GM19455 (cell line): ENCODE measurements around the gene RAB22A.

ENCODE experiments used
- ATAC-seq: cut with Tn5 transposase; IDR thresholded peaks from one replicate; pipeline ENCODE4 v1.9.1; 2021; ENCODE audit not compliant: unreplicated experiment

RAB22A gene

GRCh38 chr20:58309591-58310290, at the start of gene RAB22A:
RAB22A (plus strand) TSS chr20:58309715; CDS start chr20:58309977, 262 bp downstream.
- ATAC-seq: peak; percentile 78

GRCh38 chr20:58260006-58260405, 49.5 kb upstream of the RAB22A start:
- no peak for ATAC-seq

GRCh38 chr20:58261660-58262059, 47.9 kb upstream of the RAB22A start:
- ATAC-seq: no peak

GRCh38 chr20:58264271-58264670, 45.2 kb upstream of the RAB22A start:
- no peak for ATAC-seq

GRCh38 chr20:58267389-58268215, 41.9 kb upstream of the RAB22A start:
- no peak for ATAC-seq

GRCh38 chr20:58268421-58268821, 41.1 kb upstream of the RAB22A start:
- ATAC-seq: no peak

DNA sequence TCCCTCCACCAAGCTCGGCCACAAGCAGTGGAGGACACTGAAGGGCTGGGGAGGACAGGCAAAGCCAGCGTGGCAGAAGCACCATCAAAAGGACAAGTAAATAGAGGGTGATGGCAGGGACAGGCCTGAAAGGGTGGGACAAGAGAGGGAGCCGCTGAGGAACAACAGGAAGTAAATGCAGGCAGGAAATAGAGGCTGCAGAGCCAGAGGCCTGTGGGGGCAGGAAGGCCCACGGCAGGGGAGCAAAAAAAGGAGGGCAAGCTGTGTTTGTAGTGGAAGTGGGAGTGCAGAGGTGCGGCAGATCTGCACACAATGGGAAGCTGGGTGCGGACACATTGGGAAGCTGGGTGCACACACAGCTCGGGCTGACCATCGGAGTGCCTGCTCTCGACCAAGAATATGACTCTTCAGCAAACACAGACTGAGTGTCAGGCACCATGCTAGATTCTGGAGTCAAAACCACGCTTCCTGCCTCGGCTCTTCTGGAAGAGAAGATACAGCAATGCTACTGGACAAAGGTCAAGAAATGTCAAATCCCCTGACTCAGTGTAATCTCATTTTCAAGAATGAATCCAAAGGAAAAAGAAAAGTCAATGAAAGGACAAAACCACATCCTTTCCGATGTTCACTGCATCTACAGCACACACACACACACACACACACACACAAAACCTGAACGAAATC, 40.4 kb upstream of the RAB22A start:
- no peak for ATAC-seq

DNA sequence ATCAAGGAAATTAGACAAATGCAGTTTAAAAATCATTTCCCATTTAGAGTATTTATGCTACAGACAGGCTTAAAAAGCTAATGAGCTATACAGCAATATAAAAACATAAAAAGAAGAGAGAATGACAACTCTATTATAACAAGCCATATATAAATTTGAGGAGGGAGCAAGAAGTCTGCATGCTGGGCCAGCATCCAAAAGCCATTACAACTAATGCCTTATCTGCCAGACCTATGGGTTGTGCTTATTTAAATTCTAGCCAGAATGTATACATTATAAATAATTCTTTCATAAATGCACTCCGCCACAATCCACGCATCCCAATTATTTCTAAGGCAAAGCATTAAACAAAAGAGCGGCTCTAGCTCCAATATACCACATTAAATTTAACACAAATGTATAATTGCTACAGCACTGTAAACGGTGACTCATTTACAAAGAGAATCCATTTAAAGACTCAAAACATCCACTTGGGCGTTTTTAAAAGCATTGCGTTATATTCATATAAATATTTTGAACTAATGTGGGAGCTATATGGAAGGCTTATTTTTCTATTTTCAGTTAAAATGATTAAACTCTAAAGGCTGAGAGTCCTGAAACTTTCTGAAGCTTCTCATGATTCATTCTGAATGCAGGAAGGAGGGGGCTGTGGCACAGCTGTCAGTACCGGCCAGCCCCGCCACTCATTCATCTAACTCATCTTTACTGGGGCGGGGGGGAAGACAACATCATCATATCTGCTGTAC, 37.7 kb upstream of the RAB22A start:
- no peak for ATAC-seq

- no peak for ATAC-seq
These were observed 35.1 kb upstream of the RAB22A start for GRCh38 chr20:58274384-58274783.

DNA sequence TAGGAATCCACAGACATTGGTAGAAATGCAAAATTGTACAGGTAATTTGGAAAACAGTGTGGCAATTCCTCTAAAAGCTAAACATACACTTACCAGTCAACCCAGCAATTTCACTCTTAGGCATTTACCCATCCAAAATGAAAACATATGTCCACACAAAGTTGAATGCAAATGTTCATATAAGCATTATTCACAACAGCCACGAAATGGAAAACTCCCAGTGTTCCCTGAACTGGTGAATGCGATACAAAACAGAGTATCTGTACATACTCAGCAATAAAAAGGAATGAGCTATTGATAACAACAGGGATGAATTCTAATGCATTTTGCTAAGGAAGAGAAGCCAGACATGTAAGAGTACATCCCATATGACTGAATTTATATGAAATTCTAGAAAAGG, 32.4 kb upstream of the RAB22A start:
- no peak for ATAC-seq

DNA sequence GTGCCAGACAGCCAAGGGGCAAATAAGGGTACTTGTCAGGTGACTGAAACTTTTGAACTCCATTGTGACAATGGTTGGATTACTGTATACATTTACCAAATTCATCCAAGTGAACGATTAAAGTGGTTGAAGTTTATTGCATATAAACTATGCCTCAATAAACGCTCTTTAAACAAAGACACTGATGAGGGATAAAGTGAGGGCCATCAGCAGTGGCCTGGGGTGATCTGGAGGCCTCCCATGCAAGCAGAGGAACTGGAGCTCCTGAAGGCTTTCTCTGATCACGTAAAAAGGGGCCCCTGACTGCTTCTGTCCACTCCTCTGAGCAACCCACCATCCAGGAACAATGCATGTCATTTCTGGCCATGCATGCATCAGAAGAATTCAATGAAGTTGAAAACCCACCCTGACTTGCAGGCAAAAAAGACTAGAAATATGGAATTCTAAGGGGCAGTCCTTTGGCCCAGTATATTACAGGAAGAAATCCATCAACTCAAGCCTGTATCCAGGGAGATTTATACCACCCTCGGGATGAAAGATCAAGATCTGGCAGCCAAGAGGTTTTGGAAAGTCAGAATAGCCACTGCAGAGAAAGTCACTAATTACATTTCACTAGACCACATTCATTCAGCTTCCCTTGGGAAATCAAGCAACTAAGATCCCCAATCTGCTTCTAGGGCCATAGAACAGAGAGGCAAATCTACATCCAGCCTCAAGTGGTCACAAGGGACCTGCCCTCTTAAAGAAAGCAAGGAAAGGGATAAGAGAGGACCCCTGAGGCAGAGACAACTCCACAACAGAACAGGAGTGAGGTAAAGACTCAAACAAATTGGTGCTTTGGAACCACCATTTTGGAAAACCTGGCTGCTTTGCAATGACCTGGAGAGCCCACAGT, 31.7 kb upstream of the RAB22A start:
- no peak for ATAC-seq

GRCh38 chr20:58286729-58287128, 22.8 kb upstream of the RAB22A start:
- no peak for ATAC-seq

DNA sequence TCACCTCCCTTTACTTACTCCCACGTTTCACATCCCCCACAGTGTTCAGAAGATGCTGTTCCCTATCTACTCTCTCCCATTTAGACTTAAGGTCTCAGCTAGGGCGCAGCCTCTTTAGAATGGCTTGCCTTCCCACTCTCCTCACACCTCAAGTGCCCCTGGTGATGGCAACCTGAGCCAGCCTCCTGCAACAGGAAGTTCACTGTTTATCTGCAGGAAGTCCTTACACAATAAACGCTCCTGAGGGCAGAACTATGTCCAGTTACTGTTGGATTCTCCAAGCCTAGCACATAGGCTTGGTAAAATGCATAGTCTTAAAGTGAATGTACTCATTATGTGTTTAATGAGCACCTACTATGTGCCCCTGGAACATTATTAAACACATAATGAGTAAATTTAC, 21.9 kb upstream of the RAB22A start:
- ATAC-seq: no peak

DNA sequence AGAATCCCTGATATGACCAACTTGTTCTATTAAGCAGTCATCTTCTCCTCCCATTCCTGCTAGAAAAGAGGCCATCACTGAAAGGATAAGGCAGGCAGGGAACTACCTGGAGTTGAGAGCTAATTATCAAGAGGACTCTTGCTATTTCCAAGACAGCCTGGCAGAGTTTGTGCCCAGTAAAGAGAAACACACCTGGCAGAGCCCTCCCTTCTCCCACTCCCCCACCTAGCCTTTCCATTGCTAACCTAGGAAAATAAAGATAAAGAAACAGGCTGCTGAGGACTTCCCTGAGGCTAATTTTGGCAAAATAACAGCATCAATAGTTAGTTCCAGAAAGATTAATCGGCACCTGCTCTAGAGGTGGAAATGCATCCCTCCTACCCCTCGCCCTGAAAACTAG, 20.4 kb upstream of the RAB22A start:
- no peak for ATAC-seq

- ATAC-seq: no peak
These were observed 16.1 kb upstream of the RAB22A start for GRCh38 chr20:58293453-58293852.

DNA sequence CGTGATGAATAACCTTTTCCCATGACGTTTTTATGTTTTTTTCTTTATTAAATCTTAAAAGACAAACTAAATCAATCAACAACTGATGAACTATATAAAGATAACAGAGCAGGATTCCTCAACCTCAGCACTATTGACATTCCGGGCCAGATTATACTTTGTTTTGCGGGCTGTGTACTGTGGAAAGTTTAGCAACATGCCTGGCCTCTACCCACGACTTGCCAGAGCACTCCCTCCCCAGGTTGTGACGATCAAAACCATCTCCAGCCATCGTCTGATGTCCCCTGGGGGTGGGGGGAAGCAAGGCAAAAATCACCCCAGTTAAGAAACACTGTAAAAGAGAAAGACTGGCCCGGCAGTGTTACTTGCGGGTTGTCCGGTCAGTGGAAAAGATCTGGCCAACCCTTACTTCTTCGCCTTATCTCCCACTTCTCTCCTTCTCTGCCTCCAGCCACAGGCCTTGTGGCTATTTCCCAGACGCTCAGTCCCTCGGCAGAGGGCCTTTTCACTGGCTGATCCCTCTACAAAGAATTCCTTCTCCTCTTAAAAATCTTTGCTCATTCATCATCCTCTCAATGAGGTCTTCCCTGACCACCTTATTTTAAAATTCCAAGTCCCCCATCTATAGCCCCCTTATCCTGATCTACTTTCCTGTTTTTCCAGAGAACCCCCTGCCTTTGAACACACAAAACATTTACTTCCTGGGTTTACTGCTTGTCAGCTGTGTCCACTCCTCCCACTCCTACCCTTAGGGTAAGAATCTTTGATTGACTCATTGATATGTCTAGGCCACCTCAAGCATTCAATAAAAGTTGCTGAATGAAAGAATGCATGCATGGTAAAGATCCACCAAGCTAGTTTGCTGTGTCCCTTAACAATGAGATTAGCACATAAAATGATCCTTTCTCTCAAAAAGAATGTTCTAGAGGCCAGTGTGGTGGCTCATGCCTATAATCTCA, 14.7 kb upstream of the RAB22A start:
- no peak for ATAC-seq

GRCh38 chr20:58296051-58296837, 13.3 kb upstream of the RAB22A start:
- no peak for ATAC-seq

DNA sequence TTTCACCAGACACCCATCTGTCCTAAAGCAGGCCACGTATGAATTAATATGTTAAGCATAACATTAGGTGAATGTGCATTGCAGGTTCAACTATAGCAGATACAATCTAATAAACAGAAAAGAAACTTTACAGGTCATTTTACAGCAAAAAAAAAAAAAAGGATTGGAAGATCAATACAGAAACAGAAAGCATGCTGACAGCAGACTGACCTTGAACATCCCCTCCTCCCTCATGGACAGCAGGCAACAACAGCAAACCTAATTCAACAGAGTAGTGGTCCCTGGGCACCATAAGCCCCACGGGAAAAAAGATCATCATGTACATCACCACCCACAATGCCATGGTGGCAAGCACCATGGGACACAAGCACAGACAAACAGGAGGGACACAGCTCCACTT, 12.1 kb upstream of the RAB22A start:
- ATAC-seq: no peak
